ENCODE results near the gene LDHAL6B.

The LDHAL6B gene

DNA sequence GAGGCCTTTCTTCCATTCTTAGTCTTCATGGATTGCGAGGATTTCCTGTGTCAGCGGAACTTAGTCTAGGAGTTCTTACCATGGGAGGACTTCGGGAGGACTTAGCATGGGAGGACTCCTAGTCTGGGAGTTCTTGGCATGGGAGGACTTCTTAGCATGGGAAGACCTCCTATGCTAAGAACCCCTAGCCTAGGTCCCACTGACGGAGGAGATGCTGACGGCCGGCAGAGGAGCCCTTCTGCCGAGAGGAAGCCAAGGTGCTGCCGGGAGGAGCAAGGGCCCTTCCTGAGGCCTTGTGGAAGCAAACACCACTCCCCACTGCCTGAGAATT lies 35.6 kb upstream of the LDHAL6B start:
- DNase-seq (ENCODE audit: low read depth) = no peak
- H3K4me3 ChIP-seq (ENCODE audit: control insufficient read depth, low read depth, low read length) = no peak overlapping the region
- TF ChIP-seq, protein P1, sequence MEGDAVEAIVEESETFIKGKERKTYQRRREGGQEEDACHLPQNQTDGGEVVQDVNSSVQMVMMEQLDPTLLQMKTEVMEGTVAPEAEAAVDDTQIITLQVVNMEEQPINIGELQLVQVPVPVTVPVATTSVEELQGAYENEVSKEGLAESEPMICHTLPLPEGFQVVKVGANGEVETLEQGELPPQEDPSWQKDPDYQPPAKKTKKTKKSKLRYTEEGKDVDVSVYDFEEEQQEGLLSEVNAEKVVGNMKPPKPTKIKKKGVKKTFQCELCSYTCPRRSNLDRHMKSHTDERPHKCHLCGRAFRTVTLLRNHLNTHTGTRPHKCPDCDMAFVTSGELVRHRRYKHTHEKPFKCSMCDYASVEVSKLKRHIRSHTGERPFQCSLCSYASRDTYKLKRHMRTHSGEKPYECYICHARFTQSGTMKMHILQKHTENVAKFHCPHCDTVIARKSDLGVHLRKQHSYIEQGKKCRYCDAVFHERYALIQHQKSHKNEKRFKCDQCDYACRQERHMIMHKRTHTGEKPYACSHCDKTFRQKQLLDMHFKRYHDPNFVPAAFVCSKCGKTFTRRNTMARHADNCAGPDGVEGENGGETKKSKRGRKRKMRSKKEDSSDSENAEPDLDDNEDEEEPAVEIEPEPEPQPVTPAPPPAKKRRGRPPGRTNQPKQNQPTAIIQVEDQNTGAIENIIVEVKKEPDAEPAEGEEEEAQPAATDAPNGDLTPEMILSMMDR (conservative IDR thresholded peaks at IDR 0.05; ENCODE audit: control insufficient read depth, insufficient read depth, low read depth, low read length) = no peak

DNA sequence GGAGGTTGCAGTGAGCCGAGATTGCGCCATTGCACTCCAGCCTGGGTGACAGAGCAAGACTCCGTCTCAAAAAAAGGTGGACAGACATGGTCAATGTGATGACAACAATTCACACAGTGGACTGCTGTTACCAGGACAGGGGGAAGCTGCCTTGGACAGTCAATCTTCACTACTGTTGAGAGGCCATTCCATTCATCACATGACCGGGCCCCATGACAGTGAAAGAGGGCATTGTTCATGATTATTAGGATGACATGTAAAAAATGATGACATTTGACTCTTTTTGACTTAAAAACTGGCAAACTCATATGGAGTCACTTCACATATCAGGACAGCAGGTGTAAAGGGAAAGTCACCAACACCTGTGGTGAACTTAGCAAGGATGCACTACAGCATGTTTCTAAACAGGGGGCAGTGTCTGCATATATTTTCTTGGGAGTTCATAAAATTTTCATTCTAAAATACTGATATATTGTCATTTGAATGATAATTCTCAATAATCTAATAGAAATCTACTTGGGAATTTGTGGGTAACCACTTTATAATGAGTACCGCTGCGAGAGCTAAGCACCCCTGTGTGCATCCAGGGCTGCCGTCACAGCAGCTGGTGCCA lies 34.2 kb upstream of the LDHAL6B start:
- no peak for DNase-seq (ENCODE audit: low read depth)
- TF ChIP-seq, protein P1 (conservative IDR thresholded peaks at IDR 0.05; ENCODE audit: control insufficient read depth, insufficient read depth, low read depth, low read length) = peak; percentile 30
- no peak overlapping the region for H3K4me3 ChIP-seq (ENCODE audit: control insufficient read depth, low read depth, low read length)

DNA sequence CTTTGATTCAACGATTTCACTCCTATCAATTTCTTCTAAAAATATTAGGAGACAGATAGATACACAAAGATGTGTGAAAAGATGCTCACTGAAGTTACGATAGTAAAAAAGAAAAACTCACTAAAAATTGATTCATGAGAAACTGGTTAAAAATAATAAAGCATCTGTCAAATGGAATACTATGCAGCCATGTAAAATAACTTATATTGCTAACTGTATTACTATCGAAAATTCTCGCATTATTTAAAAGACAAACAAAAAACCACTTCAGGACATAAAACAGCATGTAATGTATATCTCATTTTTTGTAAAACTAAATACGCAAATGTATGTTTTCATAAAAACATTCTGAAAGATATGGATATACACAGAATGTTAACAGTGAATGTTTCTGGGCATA lies 33.4 kb upstream of the LDHAL6B start:
- no peak for DNase-seq (ENCODE audit: low read depth)
- TF ChIP-seq, protein P1 (conservative IDR thresholded peaks at IDR 0.05; ENCODE audit: control insufficient read depth, insufficient read depth, low read depth, low read length) = no peak

DNA sequence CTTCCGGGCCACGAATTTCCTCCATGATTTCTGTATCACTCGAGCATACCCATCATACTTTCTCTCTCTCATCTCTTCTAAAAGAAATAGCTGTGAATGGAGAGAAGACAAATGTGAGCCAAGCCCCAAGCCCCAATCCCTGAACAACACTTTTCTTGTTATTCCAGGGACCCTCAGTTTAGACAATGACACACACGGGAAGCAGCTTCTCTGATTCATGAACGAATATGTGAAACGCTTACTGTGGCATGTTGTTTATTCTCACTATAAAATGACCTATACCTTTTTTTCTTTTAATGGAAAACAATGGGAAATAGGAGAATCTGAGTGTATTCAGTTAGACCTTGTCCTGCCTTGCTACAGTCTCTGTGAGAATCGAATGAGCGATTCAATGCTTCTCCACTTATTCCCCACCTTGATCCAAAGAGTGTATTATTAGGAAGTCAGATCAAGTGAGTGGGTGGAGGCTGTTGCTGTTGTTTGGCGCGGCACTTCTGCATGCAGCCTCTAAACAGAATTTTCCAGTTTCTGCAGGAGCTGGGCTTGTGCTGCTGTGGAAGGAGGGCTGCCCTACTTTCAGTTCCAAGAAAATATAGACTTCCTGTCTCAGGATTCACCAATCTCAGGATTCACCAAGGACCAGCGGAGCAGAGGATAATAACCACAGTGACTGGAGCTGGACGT lies 32.4 kb upstream of the LDHAL6B start:
- no peak overlapping the region for H3K4me3 ChIP-seq (ENCODE audit: control insufficient read depth, low read depth, low read length)
- DNase-seq (ENCODE audit: low read depth) = no peak
- TF ChIP-seq, protein P1 (conservative IDR thresholded peaks at IDR 0.05; ENCODE audit: control insufficient read depth, insufficient read depth, low read depth, low read length) = no peak

More for the DNA sequence above, 33.4 kb upstream of the LDHAL6B start:
- H3K4me3 ChIP-seq (ENCODE audit: control insufficient read depth, low read depth, low read length) = no peak overlapping the region

DNA sequence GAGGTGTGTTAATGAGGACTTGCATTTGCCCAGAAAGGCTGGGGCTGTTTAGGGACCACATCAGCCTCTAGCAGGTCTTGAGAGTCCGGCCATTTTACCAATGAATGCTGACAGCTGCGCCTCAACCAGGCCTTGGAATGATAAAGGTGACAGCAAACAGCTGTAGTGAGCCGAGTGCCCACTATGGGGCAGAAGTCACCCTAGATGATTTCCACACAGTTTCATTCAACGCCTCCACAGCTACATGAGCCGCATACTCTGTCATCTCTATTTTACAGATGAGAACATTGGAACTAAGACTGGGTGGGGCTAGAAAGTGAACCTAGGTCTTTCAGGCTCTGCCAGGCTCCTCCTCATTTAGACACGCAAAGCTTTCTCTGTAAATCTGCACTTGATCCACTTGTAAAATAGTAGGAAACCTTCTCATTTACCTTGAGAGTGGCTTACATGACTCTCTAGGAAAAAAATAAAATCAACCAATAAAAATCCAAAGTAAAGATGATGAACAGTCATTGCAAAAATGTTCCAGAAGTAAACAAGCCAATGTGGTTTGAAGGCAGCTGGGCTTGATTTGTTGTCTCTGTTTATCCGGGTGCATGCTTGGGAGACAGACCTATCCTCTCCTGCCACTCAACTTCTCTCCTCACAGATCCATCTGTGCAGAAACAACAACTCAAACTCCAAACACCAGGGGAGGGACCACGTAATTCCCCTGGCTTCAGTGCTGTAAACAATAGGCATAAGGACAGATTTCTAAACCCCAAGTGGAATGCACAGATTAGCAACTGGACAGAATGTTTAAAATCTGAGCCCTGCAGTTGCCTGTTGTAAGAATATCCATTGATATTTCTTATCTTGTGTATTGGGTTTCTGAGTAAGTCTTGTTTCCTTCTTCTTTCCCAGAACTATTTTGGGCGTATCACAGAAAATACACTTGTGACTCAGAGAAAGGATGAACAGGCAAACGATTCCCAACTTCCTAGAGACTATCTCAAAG lies 31.5 kb upstream of the LDHAL6B start:
- TF ChIP-seq, protein P1 (conservative IDR thresholded peaks at IDR 0.05; ENCODE audit: control insufficient read depth, insufficient read depth, low read depth, low read length) = peak; percentile 61
- peak; percentile 85 for DNase-seq (ENCODE audit: low read depth)
- H3K4me3 ChIP-seq (ENCODE audit: control insufficient read depth, low read depth, low read length) = no peak overlapping the region

DNA sequence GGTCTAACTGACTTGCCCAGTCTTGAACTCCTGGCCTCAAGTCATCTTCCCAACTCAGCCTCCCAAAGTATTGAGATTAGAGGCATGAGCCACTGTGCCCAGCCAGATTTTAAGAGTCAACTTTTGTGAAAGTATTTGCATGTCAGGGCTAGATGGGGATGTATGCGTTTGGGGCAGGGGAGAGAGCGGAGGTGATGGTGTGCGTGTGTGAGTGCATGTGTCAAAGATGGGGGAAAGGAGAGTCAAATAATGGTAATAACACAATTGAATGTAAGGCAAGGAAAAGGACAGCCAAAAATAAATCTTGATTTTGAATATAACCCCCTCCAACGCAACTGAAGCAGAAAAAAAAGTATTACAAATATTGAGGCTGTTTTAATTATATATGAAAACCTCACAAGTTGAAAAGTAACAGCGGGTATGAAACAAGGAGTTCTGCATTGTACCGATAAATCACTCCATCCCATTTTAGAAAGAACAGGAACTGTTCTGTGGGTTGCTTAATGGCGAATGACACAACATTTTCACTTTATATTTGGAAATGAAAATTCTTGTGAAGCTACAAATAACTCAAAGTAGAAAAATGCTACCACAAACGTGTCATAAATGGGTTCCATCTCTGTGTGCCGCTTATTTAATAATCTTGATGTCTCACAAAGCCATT lies 29.9 kb upstream of the LDHAL6B start:
- TF ChIP-seq, protein P1 (conservative IDR thresholded peaks at IDR 0.05; ENCODE audit: control insufficient read depth, insufficient read depth, low read depth, low read length) = no peak
- DNase-seq (ENCODE audit: low read depth) = no peak
- H3K4me3 ChIP-seq (ENCODE audit: control insufficient read depth, low read depth, low read length) = no peak overlapping the region

All from fibroblast of mammary gland (primary cell).